Measurements from ENCODE around the gene CCDC85B.

The CCDC85B gene

DNA sequence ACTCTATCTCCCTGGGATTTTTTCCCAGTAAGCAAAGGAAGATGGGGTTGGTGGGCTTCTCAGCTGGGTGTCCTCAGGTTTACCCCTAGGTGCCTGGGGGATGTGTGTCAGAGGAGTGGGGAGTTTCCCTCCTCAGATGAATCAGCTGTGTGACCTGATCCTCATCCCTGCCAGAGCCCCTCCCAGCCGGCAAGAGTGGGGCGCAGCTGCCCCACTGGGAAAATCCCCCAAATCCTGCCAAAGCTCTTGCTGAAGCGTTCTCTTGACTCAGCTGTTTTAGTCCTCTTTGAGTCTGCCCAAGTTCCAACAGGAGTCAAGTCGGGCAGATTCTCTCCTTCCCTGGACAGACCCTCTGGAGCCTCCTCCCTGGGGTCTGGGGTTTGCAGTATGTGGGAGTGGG is 22.4 kb downstream of the CCDC85B start:
- DNase-seq (ENCODE audit: low read depth), result no peak

DNA sequence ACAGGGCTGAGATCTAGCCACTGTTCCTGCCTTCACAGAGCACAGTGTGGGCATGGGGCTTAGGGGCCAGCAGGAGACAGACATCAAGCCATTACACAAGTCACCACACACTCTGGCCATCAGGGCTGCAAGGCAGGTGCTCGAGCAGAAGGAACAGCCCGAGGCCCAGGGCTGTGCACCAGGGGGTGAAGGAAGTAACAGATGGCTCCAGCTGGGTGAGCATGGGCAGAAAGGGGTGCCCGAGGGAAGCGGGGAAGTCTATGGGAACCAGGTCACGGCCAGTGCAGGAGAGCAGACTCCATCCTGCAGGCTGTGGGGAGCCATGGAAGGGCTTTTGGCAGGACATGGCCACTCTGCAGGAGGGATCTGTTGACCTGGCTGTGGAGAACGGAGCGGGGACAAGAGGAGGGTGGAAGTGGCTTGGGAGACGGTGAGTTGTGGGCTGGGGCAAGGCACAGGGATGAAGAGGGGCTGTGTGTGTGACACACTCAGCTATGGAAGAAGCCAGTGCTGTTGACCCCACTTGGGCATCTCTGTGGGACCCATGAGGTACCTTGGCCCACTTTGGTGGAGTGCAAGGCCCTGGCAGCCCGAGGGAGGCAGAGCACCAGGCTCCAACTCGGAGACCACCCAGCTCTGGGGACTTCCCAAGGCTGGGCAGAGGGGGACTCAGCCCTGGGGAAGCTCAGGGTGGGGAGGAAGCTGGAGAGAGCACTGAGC is 24.8 kb downstream of the CCDC85B start:
- no peak for DNase-seq (ENCODE audit: low read depth)

DNA sequence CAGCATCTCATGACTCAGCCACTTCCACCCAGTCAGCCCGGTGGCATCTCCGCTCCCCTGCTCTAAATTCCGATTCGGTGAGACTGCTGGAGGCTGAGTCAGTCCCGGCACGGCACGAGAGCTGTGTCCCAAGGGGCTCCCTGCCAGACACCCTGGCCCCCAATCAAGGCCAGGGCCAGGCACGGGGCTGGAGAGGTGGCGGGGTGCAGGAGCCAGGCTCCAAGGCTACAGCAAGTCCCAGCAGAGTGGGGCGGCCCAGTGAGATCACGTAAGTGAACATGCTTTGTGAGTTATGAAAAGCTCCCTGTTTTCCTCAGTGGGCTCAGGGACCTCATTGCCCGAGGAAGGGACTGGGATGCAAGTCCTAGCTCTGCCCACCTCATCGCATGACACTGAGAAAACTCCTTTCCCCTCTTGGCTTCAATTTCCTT is 25.4 kb downstream of the CCDC85B start:
- peak; percentile 97 for DNase-seq (ENCODE audit: low read depth)

DNA sequence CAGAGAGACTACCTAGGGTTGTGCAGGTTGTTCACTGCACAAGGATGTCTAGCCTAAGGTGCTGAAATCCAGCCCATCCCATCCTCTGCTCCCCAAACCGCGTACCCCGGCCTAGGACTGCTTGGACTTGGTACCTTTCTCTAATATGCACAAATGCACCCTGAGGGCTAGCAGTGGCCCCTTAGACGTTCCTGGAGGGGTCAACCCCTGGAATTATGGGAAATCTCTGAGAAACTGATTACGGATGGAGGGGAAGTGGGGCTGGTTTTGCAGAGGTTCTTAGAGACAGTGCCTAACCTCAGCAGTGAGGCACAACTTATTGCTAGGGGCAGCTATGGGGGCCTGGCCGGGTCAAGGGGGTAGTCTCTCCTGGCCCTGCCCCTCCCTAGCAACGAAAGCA is 25.9 kb downstream of the CCDC85B start:
- DNase-seq (ENCODE audit: low read depth), result no peak

DNA sequence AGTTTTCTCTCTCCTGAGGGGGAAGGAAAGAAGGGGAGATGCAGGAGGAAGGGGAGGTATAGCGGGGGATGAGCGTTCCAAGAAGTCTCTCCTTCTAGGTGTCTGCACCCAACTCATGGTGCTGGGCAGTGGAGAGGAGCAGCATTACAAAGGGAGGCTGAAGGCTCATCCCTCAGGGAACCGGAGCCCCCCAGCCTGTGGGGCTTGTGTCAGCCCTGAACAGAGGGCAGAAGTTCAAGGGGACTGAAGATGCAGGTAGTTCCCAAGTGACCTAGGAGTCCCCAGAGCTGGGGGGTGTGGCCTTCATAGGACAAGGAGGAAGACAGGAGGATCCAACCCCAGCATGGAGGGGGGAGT is 26.6 kb downstream of the CCDC85B start:
- DNase-seq (ENCODE audit: low read depth), result no peak

DNA sequence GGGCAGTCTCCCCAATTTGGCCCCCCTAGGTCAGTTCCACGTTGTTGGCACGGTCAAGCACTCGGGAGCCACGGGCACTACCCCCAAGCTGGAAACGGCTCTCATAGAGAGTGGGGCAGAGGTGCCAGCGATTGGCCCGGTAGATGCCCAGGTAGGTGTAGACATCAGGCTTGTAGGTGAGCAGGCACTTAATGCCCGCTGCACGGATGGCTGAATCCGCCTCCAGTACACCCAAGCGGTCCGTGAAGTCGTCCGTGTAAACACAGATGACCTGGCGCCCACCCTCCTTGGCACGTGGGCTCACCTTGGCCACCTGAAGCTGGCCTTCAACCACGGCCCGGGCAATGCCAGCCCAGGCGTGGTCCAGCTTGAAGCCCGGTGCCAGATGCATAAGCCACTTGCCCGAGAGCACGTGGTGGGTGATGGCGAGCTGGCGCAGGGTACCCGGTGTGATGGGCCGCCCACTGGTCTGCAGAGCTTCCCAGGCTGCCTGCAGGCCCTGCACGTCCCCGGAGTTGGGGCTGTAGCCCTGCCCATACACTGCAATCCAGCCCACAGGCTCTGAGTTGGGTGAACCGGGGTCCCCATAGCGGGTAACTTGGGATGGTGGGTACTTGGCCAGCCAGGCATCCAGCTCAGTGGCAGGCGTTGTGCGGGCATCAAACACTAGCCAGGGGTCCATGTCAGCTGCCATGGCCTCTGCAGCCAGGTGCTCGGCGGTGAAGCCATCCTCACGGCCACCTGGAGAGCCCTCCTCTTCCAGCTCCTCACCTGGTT is 27.1 kb downstream of the CCDC85B start:
- no peak for DNase-seq (ENCODE audit: low read depth)

DNA sequence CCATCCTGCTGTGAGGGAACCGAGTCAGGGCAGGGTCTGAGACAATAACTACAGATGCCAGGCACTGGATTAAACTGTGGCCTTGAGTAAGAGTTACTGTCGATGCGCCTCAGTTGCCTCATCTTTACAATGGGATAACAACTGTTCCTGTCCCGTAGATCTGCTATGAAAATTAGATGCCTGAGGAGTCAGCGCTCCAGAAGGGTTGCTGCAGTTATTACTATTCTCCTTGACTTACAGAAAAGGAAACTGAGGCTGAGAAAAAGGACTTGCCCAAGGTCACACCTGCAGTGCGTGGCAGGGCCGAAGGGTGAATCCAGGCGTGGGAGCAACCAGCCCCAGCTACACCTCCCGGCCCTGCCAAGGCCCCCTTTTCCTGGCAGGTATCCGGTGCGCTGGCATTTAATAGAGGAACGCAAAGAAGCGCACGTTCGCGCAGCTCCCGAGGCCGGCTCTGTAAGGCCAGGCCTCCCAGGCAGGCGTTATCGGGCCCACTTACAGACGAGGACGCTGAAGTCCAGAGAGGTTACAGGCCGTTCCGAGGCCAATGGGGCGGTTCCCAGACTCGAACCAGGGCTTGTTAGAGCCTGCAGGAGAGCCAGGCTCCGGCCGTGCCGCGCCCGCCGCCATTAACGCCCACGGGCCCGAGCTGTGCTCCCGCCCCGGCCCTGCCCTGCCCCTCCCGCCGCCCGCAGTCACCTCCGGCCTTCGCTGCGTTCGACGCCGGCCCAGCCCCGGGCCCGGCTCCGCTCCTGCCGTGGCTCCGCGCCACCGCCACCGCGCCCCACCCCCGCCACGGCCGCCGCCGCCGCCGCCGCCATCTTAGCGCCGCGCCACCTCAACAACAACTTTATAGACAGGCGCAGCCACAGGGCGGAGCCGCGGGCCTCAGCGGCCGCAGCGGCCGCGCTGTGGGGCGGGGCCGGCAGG is 28.0 kb downstream of the CCDC85B start, which contains the start of gene C11orf68:
Gene C11orf68 (minus strand): TSS at position 852 of the 930 bp plus-strand sequence. CDS start 31 bp downstream, at position 821.
- no peak for DNase-seq (ENCODE audit: low read depth)

DNA sequence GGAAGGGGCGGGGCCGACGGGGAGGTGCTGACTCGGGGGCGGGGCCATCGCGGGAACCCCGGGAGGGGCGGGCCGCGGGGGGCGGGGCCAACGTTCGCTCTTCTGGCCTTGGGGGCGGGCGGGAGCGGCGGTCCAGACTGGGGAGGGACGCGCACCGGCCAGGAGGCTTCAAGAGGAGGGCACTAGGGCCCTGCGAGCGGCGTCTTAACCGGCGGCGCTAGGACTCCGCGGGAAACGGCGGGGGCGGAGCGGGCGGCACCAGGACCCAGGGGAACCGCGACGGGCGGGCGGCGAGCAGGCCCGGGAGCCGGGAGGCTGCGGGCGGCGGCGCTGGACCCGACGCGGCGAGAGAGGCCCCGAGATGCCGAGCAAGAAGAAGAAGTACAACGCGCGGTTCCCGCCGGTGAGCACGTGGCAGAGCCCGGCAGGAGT is 28.7 kb downstream of the CCDC85B start, which contains the start of gene DRAP1:
Gene DRAP1 (plus strand): TSS at position 286 of the 432 bp plus-strand sequence. CDS start 76 bp downstream, at position 362.
- DNase-seq (ENCODE audit: low read depth), result peak; percentile 65

DNA sequence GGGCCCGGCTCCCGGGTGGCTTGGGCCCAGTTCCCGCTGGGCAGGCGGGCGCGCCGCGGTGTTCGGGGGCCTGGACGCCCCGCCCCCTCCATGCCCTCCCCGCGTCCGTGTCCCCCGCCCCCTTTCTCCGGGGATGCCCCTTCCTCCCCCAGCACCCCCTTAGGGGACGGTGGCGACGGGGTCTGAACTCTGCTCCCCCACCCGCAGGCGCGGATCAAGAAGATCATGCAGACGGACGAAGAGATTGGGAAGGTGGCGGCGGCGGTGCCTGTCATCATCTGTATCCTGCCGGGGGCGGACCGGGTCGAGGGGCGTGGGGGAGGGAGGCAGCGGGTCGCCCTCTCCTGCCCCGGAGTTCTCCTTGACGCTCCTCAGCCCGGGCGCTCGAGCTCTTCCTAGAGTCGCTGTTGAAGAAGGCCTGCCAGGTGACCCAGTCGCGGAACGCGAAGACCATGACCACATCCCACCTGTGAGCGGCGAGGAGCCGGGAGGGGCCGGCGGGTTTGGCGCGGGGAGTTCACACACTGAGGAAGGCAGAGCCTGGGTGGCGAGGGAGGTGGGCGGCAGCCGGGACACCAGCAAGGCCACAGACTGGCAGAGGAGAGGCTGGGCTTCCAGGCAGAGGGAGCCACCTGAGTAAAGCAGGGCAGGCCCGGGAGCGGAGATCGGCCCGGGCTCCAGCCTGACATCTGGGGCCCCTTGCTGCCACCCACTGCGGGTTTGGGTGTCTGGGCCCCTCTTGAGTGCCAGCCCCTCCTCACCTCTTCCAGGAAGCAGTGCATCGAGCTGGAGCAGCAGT is 29.3 kb downstream of the CCDC85B start:
- DNase-seq (ENCODE audit: low read depth), result no peak

DNA sequence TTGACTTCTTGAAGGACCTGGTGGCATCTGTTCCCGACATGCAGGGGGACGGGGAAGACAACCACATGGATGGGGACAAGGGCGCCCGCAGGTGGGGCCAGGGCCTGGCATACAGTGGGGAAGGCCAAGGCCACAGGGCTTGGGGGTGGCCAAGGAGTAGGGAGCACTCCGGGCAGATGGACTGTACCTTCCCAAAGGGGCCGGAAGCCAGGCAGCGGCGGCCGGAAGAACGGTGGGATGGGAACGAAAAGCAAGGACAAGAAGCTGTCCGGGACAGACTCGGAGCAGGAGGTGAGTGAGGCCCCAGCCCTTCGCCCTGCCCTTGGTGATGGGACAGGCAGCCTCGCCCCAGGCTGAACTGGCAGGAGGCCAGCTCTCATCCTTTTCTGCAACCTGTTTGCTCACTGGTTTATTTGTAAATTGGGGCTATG is 29.9 kb downstream of the CCDC85B start:
- no peak for DNase-seq (ENCODE audit: low read depth)

DNA sequence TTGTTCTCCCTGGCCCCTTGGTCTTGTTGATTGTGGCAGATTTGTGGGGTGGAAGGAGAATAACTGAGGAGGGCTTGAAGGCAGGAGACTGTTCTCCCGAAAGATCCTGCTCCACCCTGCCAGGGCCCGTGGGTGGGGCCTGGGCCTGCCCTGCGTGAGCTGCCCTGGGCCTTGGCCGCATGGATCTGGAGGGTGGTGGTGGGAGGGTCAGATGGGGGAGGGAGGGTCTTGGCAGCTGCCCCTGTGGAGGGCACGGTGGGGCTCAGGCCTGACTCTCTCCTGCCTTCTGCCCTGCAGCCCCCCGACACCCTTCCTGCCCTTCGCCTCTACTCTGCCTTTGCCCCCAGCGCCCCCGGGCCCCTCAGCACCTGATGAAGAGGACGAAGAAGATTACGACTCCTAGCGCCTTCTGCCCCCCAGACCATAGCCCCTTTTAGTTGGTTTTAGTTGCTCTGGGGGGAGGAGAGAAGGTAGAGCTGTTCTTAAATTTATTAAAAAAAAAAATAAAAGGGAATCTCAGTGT is 30.6 kb downstream of the CCDC85B start:
- no peak for DNase-seq (ENCODE audit: low read depth)

DNA sequence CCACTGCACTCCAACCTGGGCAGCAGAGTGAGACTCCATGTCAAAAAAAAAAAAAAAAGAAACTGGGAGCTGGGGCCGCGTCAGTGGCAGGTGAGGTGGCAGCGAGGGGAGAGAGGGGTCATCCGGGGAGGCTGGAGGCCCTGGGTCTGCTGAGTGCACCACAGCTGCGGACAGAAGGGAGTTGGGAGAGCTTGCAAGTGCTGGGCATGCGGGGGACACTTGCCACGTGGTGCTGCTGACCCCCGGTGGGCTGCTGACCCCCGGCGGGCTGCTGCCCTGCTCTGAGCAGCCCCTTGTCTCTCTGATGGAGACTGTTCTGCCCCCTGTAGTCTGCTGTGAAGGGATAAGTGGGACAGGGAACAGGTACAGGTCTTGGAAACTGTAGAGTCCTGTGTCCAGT is 31.4 kb downstream of the CCDC85B start:
- DNase-seq (ENCODE audit: low read depth), result no peak

DNA sequence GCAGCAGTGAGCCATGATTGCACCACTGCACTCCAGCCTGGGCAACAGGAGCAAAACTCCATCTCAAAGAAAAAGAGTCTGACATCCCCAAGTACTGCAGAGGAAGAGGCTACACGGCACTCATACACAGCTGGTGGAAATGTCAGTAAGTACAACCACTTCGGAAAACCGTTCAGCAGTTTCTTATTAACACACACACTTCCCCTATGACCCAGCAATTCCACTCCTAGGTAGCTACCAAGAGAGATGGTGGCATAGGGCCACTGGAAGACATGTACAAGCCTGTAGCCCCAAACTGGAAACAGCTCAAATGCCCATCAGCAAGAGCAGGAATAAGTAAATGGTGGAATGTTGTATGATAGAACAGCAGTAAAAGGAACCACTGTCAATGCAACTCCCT is 32.1 kb downstream of the CCDC85B start:
- DNase-seq (ENCODE audit: low read depth), result no peak

DNA sequence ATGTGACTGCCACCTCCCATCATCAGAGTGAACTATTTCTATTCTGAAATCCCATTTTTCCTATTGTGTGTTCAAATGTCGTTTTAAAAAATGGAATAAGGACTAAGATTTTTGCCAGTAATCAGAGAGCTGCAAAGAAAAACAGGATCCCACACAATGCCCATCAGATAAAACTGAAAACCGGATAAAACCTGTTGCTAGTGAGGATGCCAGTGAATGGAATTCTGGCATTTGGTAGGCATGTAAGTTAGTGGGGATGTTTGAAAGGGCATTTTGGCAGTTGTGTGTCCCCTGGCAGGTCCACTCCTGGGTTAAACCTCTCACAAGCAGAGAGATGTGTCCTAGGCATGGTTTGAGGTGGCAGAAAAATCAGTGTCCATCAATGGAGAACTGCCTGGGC is 34.9 kb downstream of the CCDC85B start:
- no peak for DNase-seq (ENCODE audit: low read depth)

DNA sequence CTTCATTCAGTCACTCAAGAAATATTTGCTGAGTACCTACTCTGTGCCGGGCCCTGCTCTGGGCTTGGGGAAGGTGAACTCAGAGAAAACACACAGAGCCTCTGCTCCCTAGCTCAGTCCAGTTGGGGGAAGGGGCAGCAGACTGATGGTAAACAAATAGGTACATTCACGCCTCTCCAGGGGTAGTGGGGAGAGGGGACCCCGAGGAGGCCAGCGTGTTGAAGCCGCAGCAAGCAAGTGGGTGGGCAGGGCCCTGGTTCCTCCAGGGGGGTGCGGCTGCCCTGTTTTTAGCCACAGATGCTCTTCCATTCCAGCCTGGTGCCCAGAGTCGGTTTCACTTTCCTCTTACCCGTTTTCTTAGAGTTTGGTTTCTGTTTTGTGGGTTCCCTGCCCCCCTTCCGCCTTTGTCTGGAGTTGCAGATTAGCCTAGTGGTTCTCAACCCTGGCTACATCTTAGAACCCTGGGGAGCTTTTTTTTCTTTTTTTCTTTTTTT is 37.5 kb downstream of the CCDC85B start:
- no peak for DNase-seq (ENCODE audit: low read depth)

DNA sequence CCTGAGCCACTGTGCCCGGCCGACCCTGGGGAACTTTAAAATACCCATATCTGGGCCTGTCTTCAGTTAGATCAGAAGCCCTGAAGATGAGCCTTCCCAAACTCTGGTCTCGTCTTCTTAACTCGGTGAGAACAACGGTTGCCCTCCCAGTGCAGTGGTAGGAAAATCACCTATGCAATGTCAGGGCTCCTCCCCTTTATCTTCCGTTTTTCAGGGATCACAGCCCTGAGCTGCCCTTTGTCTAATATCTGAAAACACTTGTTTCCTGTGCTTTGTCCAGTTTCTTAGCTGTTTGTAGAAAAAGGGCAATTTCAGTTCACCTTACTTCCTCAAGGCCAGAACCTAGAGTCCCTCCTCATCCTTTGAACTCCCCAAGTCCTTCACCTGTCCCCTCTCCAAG is 38.2 kb downstream of the CCDC85B start:
- no peak for DNase-seq (ENCODE audit: low read depth)

DNA sequence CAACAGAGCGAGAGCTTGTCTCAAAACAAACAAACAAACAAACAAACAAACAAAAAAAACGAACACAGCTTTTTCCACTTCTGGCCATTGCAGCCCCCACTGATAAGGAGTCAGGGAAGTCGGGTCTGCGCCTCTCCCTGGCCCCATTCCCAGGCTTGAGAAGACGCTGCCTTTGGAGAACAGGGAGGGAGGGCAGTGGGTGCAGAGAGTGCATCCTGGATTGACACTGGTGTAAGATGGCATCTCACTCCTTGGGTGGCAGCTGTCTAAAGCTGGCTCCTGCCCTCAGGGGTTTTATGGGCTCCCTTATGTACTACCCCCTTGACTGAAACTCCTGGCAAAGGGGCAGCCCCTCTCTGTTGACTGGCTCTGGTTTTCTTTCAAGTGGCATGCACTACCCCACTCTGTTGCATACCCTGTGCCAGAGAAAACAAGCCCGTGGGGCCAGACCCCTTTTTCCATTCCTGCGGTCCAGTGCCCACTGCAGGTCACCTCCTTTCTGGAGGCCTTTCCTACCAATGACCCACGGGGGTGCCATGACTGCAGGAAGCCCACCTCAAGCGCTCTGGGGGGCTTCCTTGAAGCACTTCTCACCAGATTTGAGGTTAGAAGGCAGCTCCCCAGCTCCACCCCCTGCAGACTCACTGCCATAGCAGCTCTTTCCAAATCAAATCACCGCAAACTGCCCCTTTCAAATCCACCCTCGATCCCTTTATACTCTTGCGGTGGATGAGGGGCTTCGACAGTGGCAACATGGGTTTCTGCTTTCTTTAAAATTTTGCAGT is 41.5 kb downstream of the CCDC85B start:
- no peak for DNase-seq (ENCODE audit: low read depth)

DNA sequence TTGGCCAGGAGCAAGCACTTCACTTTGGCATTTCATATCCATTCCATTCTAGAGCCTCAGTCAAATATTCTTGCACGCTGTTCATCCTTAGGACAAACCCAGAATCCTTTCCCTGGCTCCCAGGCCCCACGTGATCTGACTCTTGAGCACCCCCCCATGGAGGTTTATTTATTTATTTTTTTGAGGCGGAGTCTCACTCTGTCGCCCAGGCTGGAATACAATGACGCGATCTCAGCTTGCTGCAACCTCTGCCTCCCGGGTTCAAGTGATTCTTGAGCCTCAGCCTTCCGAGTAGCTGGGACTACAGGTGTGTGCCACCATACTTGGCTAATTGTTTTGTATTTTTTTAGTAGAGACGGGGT is 42.1 kb downstream of the CCDC85B start:
- DNase-seq (ENCODE audit: low read depth), result no peak

DNA sequence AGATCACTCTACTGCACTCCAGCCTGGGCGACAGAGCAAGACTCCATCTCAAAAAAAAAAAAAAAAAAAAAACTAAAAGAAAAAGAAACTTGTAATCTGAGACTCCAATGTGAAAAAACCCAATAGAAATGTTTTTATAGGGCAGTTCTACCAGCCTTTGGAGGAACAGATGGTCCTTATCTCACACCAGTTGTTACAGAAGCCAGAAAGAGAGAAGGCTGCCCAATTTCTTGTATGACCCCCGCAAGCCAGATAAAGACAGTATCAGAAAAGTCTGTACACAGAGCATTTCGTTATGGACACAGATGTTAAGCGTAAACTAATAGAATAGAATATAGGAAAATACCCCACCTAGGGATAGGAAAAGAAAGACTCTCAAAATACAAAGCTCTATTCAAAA is 43.5 kb downstream of the CCDC85B start:
- DNase-seq (ENCODE audit: low read depth), result no peak

DNA sequence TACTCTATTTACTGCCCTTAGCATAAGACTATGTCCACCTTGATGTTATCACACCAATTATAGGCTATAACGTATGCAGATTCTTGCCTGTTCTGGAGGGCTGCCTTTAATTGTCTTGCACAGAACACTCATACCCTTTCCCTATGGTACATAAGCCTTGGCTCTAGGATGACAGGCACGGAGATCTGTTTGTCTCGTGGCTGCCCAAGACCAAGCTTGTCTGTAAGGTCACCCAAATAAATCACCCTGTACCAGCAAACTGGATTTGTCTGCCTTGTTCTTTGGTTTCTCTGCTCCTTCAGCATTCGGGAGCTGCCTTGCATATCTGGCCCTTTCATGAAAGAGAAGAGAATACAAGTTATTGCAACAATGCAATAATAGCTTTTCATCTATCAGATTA is 47.3 kb downstream of the CCDC85B start:
- no peak for DNase-seq (ENCODE audit: low read depth)
